Thoracic aorta (tissue), 2 donors: ENCODE results near the gene RPS24. TPM values are rescaled to one million over a fixed set of nuclear protein-coding genes. Genes with fewer than 3 reads are reported as not detected.

Experiments
- ATAC-seq: fragments of 150-250 bp; one replicate; pipeline ENCODE4 v1.8.0; 2017; ENCODE audit warnings: low read depth; ENCODE audit not compliant: insufficient number of reproducible peaks, low FRiP score
- DNase-seq: peaks from one replicate; pipeline ENCODE4 v3.0.0-alpha.2; 2020; ENCODE audit warnings: low spot score
- H3K27ac ChIP-seq, 2 donors: fragments of 200-600 bp; sonication (generic); 1 replicate in 1 of 2; 2 replicates in 1 of 2; pipeline ENCODE4 v1.5.1; 2016; ENCODE audit warnings: mild to moderate bottlenecking in 2 of 2, moderate library complexity in 2 of 2
- H3K27me3 ChIP-seq: fragments of 200-600 bp; sonication (generic); replicated peaks from 2 replicates; pipeline ENCODE4 v1.6.0; 2016; ENCODE audit warnings: mild to moderate bottlenecking; ENCODE audit not compliant: insufficient read depth
- H3K36me3 ChIP-seq: fragments of 200-600 bp; sonication (generic); one replicate; pipeline ENCODE4 v1.5.1; 2016
- H3K4me1 ChIP-seq, 2 donors: fragments of 200-600 bp; sonication (generic); 1 replicate in 1 of 2; 2 replicates in 1 of 2; pipeline versions ENCODE4 v1.5.1 to v1.6.0; 2016; ENCODE audit warnings: low read depth in 2 of 2, mild to moderate bottlenecking in 1 of 2; ENCODE audit not compliant: control insufficient read depth in 1 of 2
- H3K4me3 ChIP-seq: fragments of 200-600 bp; sonication (generic); 2 replicates; pipeline ENCODE4 v1.5.1; 2016; ENCODE audit warnings: mild to moderate bottlenecking
- H3K9me3 ChIP-seq: fragments of 200-600 bp; sonication (generic); 2 replicates; pipeline ENCODE4 v1.5.1; 2016
- CTCF ChIP-seq: fragments of 200-600 bp; sonication (generic); IDR thresholded peaks from one replicate; pipeline ENCODE4 v1.5.1; 2019; ENCODE audit warnings: antibody characterized with exemption
- total RNA-seq, 2 donors: library from RNA; depleted of rRNA; stranded (reverse); fragments of >200 nt; gene quantifications; one replicate each; pipeline versions ENCODE4 v1.1.0 to v1.2.3, GENCODE V29; 2016

RPS24 gene
- total RNA-seq, 2 donors from 2014 or later: 1,219 to 1,252 TPM

- H3K4me1 ChIP-seq: peaks cover 16 to 49% of the 10 kb centered on the region in 2 donors
- H3K27ac ChIP-seq: peak overlapping the region in 1 of 2 donors; percentile 16
- peak overlapping the region; percentile 78 for H3K4me3 ChIP-seq
Measured at GRCh38 chr10:78033387-78033636, 351 bp upstream of the RPS24 start.

DNA sequence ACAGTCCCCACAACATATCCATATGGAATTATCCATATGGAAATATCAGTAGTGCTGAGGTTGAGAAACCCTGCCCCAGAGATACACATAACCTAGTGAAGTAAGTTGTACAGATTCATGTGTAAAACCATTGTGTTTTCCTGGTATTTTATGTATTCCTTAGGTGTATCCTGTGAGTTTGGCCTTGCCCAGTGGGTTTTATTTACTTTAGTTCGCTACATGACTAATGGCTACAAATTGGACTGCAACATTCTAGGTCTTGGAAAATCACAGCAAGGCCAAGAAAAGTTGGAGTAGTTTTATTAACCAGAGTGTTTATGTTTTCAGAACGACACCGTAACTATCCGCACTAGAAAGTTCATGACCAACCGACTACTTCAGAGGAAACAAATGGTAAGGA is 1.4 kb downstream of the RPS24 start:
- H3K4me3 ChIP-seq: peak overlapping the region; percentile 78

More at GRCh38 chr10:78033387-78033636, 351 bp upstream of the RPS24 start:
- ATAC-seq (no peak), DNase-seq (no peak)
- Histone ChIP-seq H3K9me3 (no peaks in the 10 kb centered on the region), H3K27me3 (no peaks in the 10 kb centered on the region), H3K36me3 (peaks cover 28% of the 10 kb centered on the region)
- TF ChIP-seq CTCF: no peak

GRCh38 chr10:78035437-78035836 is 1.8 kb downstream of the RPS24 start:
- Histone ChIP-seq H3K36me3 (peaks cover 30% of the 10 kb centered on the region), H3K27ac (no peak overlapping the region), H3K4me3 (no peak overlapping the region), H3K4me1 (peaks cover 10 to 41% of the 10 kb centered on the region in 2 donors), H3K27me3 (no peaks in the 10 kb centered on the region), H3K9me3 (no peaks in the 10 kb centered on the region)
- no peak for TF ChIP-seq CTCF
- DNase-seq (no peak), ATAC-seq (no peak)

More for the DNA sequence above, 1.4 kb downstream of the RPS24 start:
- Histone ChIP-seq H3K27ac (peak overlapping the region in 1 of 2 donors; percentile 49), H3K4me1 (peaks cover 10 to 41% of the 10 kb centered on the region in 2 donors), H3K36me3 (peaks cover 28% of the 10 kb centered on the region), H3K27me3 (no peaks in the 10 kb centered on the region), H3K9me3 (no peaks in the 10 kb centered on the region)
- no peak for TF ChIP-seq CTCF
- DNase-seq (no peak), ATAC-seq (no peak)

DNA sequence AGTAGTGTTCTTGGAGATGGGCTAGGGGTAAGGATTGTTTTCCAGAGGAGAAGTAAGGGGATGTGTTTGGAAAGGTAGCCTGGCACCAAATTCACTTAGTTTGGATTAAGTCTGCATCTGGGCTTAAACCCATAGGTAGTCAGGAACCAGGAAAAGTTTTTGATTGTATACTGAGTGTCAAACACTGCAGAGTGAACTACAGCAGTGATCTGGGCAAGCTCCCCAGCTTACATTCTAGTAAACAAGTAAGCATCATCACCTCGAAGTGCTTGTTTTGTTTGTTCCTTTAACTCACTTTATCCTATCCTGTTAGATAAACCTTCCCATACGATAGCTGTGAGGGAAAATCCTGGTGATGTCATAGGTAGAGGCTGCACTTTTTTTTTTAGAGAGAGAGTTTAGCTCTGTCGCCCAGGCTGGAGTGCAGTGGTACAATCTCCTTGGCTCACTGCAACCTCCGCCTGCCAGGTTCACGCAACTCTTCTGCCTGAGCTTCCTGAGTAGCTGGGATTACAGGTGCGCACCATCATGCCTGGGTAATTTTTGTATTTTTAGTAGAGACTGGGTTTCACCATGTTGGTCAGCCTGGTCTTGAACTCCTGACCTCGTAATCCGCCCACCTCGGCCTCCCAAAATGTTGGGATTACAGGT is 2.4 kb downstream of the RPS24 start:
- DNase-seq (no peak), ATAC-seq (no peak)
- H3K4me1 ChIP-seq: peaks cover 10 to 41% of the 10 kb centered on the region in 2 donors
- no peak overlapping the region for H3K27ac ChIP-seq
- no peak for TF ChIP-seq CTCF
- H3K9me3 ChIP-seq: no peaks in the 10 kb centered on the region
- H3K27me3 ChIP-seq: no peaks in the 10 kb centered on the region
- peaks cover 36% of the 10 kb centered on the region for H3K36me3 ChIP-seq
- H3K4me3 ChIP-seq: no peak overlapping the region

- Histone ChIP-seq H3K36me3 (peaks cover 47% of the 10 kb centered on the region), H3K27me3 (no peaks in the 10 kb centered on the region), H3K9me3 (no peaks in the 10 kb centered on the region), H3K4me1 (peaks cover 10 to 39% of the 10 kb centered on the region in 2 donors), H3K27ac (no peak overlapping the region), H3K4me3 (no peak overlapping the region)
- no peak for ATAC-seq
- DNase-seq: no peak
- no peak for TF ChIP-seq CTCF
Measured at GRCh38 chr10:78038105-78038504, 4.4 kb downstream of the RPS24 start.
